K562 (cell line): Measurements from ENCODE around the gene ZNF616. TPM values are rescaled to one million over a fixed set of nuclear protein-coding genes. Genes with fewer than 3 reads are reported as not detected.

Source experiments
- GATA2 ChIP-seq: sonication (generic); formaldehyde crosslinking; IDR thresholded peaks from 2 replicates; pipeline ENCODE4 v1.4.0; 2020; ENCODE audit warnings: mild to moderate bottlenecking, missing genetic modification reagents
- HLTF ChIP-seq: fragments of 450-650 bp; IDR thresholded peaks from 2 replicates; pipeline ENCODE4 v1.6.1; 2016
- KLF6 ChIP-seq: fragments of 250-450 bp; sonication (Bioruptor Pico); IDR thresholded peaks from 2 replicates; pipeline ENCODE4 v1.4.0; 2020; ENCODE audit warnings: mild to moderate bottlenecking, moderate library complexity, borderline replicate concordance
- MEF2A ChIP-seq: IDR thresholded peaks from 2 replicates; pipeline ENCODE4 v1.6.1; 2011; ENCODE audit warnings: low read depth, mild to moderate bottlenecking, low read length, moderate library complexity; ENCODE audit not compliant: control insufficient read depth
- NUFIP1 ChIP-seq: fragments of 450-650 bp; IDR thresholded peaks from 2 replicates; pipeline ENCODE4 v1.6.1; 2018; ENCODE audit not compliant: partially characterized antibody
- SNIP1 ChIP-seq: fragments of 450-650 bp; IDR thresholded peaks from 2 replicates; pipeline ENCODE4 v1.7.1; 2017; ENCODE audit warnings: low read depth, mild to moderate bottlenecking
- TAF15 ChIP-seq: fragments of 200-400 bp; formaldehyde crosslinking; IDR thresholded peaks from 2 replicates; pipeline ENCODE4 v1.6.1; 2017; ENCODE audit warnings: mild to moderate bottlenecking, low read depth, low read length, moderate library complexity
- ZSCAN32 ChIP-seq: fragments of 450-650 bp; formaldehyde crosslinking; IDR thresholded peaks from 2 replicates; pipeline ENCODE4 v1.4.0; 2020; ENCODE audit warnings: mild to moderate bottlenecking, moderate library complexity
- polyA plus RNA-seq, 8 experiments: library from polyadenylated mRNA; depleted of rRNA in 4 of 8; stranded (reverse) in 5 of 8; unstranded in 3 of 8; fragments of >200 nt; fragmentation: Nextera tagmentation in 2 of 8; fragmentation: Illumina TruSeq in 1 of 8; extraction: Ambion mirVana in 2 of 8; extraction: Trizol in 1 of 8; gene quantifications; 2 replicates each; pipeline versions ENCODE4 v1.2.1 to v1.2.3, GENCODE V29; 2011 to 2014; ENCODE audit warnings: inconsistent platforms in 1 of 8, missing spikeins in 1 of 8
- total RNA-seq, 7 experiments: library from RNA; depleted of rRNA in 6 of 7; stranded (reverse); fragments of >200 nt in 6 of 7; fragmentation: Illumina TruSeq in 2 of 7; extraction: Trizol in 2 of 7; gene quantifications; 2 replicates each; pipeline versions ENCODE4 v1.2.1 to v1.2.3, GENCODE V29; 2011 to 2021; ENCODE audit warnings: low replicate concordance in 1 of 7
- TF ChIP-seq, protein P1 (sequence below): fragments of 250-450 bp; sonication (Bioruptor Pico); IDR thresholded peaks from 2 replicates; pipeline ENCODE4 v1.5.0; 2021
- TF ChIP-seq, protein P2 (sequence below): fragments of 200-600 bp; sonication (generic); IDR thresholded peaks from one replicate; pipeline ENCODE4 v1.6.1; 2012; ENCODE audit warnings: mild to moderate bottlenecking, low read depth, low read length, inconsistent platforms
- TF ChIP-seq, protein P3 (sequence below), 2 experiments: fragments of 450-650 bp in 1 of 2; IDR thresholded peaks; 2 replicates each; pipeline ENCODE4 v1.6.1; 2011 to 2017; ENCODE audit warnings: low read depth in 2 of 2, antibody characterized with exemption in 1 of 2, borderline replicate concordance in 1 of 2, low read length in 1 of 2, mild to moderate bottlenecking in 1 of 2, mixed read lengths in 1 of 2; ENCODE audit not compliant: control insufficient read depth in 1 of 2

ZNF616 gene
- total and polyA plus RNA-seq, 9 of the 15 experiments (the other 6 are each of a cell fraction or from before 2014, with no cell fraction given), result 3.4 to 13.0 (median 6.7) TPM

DNA sequence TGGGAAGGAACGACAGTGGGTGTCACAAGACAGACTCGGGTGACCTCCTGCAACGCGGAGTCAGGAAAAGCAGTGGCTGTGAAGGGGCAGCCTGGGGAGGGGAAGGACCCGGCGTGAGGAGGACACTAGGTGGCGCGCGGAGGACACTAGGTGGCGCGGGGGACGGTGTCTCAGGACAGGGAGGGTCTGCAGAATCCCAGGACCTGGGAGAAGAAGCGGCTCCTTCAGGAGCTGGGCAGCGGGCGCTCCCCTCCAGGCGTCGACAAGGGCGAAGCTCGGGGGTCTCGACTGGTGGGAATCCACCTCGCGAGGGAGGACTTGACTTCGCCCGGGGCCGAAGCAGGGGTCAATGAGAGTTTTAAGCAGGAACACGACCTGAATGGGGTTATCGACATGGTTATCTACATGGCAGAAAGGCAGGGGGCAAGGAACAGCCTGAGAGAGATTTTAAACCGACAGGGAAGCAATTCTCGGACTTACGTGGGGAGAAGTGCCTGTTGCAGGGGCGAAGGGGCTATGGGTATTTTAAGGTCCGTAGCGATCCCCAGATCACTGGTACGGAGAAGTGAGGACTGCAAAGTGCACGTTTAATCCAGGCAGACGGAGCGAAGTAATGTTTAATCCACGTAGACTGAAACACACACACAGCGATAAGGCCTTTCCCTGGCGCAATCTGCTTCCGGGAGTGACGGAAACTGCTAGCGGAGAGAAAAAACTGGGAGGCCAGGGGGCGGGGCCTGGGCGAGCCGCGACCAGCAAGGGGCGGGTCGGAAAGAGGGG is at the start of gene ZNF616 (continued):
- TF ChIP-seq, protein P1, sequence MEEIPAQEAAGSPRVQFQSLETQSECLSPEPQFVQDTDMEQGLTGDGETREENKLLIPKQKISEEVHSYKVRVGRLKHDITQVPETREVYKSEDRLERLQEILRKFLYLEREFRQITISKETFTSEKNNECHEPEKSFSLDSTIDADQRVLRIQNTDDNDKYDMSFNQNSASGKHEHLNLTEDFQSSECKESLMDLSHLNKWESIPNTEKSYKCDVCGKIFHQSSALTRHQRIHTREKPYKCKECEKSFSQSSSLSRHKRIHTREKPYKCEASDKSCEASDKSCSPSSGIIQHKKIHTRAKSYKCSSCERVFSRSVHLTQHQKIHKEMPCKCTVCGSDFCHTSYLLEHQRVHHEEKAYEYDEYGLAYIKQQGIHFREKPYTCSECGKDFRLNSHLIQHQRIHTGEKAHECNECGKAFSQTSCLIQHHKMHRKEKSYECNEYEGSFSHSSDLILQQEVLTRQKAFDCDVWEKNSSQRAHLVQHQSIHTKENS (CRISPR knock-in tag), result no peak
- 0 out of 2 replicates have a peak, but pooled peaks have one; percentile 1 for TF ChIP-seq MEF2A
- TF ChIP-seq TAF15, result no peak
- TF ChIP-seq HLTF, result no peak; the same call in 1 of the 2 replicates
- TF ChIP-seq KLF6 (CRISPR knock-in tag), result no peak
- no peak for TF ChIP-seq ZSCAN32
- TF ChIP-seq, protein P2, sequence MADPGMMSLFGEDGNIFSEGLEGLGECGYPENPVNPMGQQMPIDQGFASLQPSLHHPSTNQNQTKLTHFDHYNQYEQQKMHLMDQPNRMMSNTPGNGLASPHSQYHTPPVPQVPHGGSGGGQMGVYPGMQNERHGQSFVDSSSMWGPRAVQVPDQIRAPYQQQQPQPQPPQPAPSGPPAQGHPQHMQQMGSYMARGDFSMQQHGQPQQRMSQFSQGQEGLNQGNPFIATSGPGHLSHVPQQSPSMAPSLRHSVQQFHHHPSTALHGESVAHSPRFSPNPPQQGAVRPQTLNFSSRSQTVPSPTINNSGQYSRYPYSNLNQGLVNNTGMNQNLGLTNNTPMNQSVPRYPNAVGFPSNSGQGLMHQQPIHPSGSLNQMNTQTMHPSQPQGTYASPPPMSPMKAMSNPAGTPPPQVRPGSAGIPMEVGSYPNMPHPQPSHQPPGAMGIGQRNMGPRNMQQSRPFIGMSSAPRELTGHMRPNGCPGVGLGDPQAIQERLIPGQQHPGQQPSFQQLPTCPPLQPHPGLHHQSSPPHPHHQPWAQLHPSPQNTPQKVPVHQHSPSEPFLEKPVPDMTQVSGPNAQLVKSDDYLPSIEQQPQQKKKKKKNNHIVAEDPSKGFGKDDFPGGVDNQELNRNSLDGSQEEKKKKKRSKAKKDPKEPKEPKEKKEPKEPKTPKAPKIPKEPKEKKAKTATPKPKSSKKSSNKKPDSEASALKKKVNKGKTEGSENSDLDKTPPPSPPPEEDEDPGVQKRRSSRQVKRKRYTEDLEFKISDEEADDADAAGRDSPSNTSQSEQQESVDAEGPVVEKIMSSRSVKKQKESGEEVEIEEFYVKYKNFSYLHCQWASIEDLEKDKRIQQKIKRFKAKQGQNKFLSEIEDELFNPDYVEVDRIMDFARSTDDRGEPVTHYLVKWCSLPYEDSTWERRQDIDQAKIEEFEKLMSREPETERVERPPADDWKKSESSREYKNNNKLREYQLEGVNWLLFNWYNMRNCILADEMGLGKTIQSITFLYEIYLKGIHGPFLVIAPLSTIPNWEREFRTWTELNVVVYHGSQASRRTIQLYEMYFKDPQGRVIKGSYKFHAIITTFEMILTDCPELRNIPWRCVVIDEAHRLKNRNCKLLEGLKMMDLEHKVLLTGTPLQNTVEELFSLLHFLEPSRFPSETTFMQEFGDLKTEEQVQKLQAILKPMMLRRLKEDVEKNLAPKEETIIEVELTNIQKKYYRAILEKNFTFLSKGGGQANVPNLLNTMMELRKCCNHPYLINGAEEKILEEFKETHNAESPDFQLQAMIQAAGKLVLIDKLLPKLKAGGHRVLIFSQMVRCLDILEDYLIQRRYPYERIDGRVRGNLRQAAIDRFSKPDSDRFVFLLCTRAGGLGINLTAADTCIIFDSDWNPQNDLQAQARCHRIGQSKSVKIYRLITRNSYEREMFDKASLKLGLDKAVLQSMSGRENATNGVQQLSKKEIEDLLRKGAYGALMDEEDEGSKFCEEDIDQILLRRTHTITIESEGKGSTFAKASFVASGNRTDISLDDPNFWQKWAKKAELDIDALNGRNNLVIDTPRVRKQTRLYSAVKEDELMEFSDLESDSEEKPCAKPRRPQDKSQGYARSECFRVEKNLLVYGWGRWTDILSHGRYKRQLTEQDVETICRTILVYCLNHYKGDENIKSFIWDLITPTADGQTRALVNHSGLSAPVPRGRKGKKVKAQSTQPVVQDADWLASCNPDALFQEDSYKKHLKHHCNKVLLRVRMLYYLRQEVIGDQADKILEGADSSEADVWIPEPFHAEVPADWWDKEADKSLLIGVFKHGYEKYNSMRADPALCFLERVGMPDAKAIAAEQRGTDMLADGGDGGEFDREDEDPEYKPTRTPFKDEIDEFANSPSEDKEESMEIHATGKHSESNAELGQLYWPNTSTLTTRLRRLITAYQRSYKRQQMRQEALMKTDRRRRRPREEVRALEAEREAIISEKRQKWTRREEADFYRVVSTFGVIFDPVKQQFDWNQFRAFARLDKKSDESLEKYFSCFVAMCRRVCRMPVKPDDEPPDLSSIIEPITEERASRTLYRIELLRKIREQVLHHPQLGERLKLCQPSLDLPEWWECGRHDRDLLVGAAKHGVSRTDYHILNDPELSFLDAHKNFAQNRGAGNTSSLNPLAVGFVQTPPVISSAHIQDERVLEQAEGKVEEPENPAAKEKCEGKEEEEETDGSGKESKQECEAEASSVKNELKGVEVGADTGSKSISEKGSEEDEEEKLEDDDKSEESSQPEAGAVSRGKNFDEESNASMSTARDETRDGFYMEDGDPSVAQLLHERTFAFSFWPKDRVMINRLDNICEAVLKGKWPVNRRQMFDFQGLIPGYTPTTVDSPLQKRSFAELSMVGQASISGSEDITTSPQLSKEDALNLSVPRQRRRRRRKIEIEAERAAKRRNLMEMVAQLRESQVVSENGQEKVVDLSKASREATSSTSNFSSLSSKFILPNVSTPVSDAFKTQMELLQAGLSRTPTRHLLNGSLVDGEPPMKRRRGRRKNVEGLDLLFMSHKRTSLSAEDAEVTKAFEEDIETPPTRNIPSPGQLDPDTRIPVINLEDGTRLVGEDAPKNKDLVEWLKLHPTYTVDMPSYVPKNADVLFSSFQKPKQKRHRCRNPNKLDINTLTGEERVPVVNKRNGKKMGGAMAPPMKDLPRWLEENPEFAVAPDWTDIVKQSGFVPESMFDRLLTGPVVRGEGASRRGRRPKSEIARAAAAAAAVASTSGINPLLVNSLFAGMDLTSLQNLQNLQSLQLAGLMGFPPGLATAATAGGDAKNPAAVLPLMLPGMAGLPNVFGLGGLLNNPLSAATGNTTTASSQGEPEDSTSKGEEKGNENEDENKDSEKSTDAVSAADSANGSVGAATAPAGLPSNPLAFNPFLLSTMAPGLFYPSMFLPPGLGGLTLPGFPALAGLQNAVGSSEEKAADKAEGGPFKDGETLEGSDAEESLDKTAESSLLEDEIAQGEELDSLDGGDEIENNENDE, result no peak
- no peak for TF ChIP-seq NUFIP1
- no peak for TF ChIP-seq SNIP1
- TF ChIP-seq, protein P3, sequence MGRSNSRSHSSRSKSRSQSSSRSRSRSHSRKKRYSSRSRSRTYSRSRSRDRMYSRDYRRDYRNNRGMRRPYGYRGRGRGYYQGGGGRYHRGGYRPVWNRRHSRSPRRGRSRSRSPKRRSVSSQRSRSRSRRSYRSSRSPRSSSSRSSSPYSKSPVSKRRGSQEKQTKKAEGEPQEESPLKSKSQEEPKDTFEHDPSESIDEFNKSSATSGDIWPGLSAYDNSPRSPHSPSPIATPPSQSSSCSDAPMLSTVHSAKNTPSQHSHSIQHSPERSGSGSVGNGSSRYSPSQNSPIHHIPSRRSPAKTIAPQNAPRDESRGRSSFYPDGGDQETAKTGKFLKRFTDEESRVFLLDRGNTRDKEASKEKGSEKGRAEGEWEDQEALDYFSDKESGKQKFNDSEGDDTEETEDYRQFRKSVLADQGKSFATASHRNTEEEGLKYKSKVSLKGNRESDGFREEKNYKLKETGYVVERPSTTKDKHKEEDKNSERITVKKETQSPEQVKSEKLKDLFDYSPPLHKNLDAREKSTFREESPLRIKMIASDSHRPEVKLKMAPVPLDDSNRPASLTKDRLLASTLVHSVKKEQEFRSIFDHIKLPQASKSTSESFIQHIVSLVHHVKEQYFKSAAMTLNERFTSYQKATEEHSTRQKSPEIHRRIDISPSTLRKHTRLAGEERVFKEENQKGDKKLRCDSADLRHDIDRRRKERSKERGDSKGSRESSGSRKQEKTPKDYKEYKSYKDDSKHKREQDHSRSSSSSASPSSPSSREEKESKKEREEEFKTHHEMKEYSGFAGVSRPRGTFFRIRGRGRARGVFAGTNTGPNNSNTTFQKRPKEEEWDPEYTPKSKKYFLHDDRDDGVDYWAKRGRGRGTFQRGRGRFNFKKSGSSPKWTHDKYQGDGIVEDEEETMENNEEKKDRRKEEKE (IDR thresholded peaks at IDR 0.05; ENCODE audit: borderline replicate concordance in 1 of 2, control insufficient read depth in 1 of 2, low read depth in 2 of 2, low read length in 1 of 2), result 0 out of 4 replicates have a peak, but pooled peaks of 1 of the 2 experiments have one; percentile 72
- 0 out of 2 replicates have a peak, but pooled peaks have one; percentile 34 for TF ChIP-seq GATA2 (CRISPR knock-in tag)
